ENCODE results near the gene CCDC169.

Gene CCDC169

DNA sequence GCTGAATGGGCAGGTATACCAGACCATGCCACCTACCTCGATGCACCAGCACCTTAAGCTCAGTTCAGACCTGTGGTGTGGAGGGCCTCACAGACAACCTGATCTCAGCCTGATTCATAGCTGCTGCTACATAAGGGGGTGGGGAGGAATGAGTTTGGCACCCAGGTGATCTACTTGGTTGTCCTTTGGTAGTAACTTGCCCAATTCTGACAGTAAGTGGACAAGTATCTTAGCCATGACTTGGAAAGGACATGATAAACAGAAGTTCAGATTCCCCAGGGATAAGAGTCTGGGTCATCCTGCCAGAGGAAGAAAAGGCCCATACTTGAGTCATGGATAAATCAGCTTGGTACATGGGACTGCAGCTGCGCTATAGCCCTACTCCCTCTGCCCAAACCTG is 54.9 kb downstream of the CCDC169 start:
- ATAC-seq, result no peak

GRCh38 chr13:36231236-36231635 is 66.4 kb downstream of the CCDC169 start:
- ATAC-seq, result no peak

- ATAC-seq, result no peak
These were observed 72.9 kb downstream of the CCDC169 start for GRCh38 chr13:36224730-36225129.

DNA sequence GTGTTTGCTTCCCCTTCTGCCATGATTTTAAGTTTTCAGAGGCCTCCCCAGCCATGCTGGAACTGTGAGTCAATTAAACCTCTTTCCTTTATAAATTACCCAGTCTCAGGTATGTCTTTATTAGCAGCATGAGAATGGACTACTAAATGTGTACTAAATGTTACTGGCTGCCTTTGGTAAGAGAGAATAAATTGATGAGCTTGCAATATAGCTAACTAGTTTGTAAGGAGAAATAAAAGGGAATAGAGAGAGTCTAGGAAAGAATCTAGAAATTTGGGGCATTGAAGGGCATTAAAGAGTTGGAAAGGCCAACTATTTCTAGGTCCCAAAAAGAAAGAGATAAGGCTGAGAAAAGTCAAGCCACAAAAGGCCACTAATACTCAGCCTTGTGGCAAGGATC is 77.7 kb downstream of the CCDC169 start:
- no peak for ATAC-seq

DNA sequence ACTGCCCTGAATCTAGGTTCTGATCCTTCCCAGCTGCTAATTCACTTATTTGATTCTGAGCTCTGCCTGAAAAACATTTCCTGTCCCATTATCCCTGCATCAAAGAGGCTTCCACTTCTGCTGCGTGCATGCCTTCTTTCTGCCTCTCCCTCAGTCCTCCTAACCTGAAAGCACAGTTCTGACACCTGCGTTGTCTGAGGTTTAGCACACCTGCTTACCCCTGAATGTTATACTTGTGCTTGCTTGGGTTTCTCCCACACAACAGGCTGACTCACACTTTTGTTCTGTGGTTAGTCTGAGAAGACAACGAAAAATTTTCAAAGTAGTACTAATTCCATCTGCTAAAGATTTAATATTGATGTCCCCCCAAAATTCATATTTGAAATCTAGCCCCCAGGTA is 80.2 kb downstream of the CCDC169 start:
- ATAC-seq, result no peak

- no peak for ATAC-seq
These were observed 83.3 kb downstream of the CCDC169 start, which contains the start of gene SOHLH2 for GRCh38 chr13:36214163-36214921. Gene SOHLH2, minus strand, starts transcription at chr13:36214556. Its CDS starts 30 bp downstream, at chr13:36214526.

- no peak for ATAC-seq
These were observed 84.8 kb downstream of the CCDC169 start for GRCh38 chr13:36212789-36213188.

DNA sequence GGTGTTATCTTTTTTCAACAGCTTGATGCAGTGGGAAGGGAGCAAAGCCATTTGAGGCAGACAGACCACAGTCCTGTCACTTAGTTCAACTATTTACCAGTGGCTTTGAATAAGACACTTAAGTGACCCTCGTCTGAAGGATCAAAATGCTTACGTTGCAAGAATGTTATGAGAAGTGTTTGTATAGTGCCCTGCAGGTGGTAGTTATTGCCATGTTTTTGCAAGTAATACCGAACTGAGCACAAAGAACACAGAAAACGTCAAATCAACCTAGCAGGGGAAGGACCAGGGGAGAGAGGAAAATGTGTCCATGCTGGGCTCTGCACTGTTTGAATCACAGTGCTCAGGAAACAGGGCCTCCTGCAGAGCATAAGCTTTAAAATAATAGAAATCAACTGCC is 86.0 kb downstream of the CCDC169 start:
- ATAC-seq, result no peak

GRCh38 chr13:36210738-36211137 is 86.9 kb downstream of the CCDC169 start:
- no peak for ATAC-seq

- ATAC-seq, result no peak
These were observed 89.9 kb downstream of the CCDC169 start for GRCh38 chr13:36207672-36208071.

GRCh38 chr13:36193151-36193855 is 104.3 kb downstream of the CCDC169 start:
- ATAC-seq, result no peak

GRCh38 chr13:36192166-36192565 is 105.4 kb downstream of the CCDC169 start:
- ATAC-seq, result no peak

DNA sequence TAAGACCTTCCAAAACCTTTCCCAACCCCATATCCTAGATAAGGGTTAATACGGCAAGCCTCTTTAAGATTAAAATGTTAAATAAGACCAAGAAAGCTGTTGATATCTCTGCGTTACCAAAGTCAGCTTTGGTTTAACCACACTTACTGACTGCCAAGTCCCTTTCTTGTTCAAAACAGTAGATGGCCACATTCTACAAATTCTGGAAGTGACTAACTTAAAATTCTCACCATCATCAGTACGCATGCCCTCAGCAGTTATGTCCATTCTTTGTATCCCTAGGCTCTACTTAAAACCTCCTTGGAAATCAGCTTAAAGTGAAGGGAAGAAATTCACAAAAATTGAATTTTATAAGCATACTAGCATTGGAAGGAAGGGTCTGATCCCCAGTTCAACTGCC is 106.8 kb downstream of the CCDC169 start:
- ATAC-seq, result no peak

DNA sequence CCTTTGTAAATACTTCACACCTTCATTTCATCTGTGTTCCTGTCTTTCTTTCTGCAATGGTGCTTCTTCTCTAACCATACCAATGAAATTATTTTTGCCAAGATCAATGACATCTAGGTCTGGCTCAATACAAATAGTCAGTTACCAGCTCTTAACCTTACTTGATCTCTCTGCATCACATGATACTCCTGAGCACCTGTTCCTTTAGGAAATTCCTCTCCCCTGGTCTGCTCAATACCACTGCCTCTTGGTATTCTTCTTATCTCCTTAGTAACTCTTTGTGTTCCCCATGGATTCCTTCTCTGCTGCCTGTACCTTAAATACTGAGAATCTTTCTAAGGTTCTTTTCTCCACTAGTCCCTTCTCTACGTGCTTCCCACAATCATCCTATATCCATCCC is 109.2 kb downstream of the CCDC169 start:
- ATAC-seq, result no peak

- ATAC-seq, result no peak
These were observed 113.7 kb downstream of the CCDC169 start for GRCh38 chr13:36183901-36184300.
